NCI-H345 treated with DMSO at 0.1 percent for 48 hours (cell line): ENCODE data around the gene XPC.

Source experiments
- DNase-seq: peaks from one replicate; lab custom pipeline; 2025; ENCODE audit not compliant: unreplicated experiment; lab: John Stamatoyannopoulos, UW

XPC gene

GRCh38 chr3:14150078-14150477, 28.3 kb downstream of the XPC start:
- DNase-seq, result no peak

GRCh38 chr3:14148041-14148985, 30.1 kb downstream of the XPC start:
- no peak for DNase-seq

GRCh38 chr3:14147617-14148016, 30.8 kb downstream of the XPC start:
- no peak for DNase-seq

- no peak for DNase-seq
These were observed 31.4 kb downstream of the XPC start for GRCh38 chr3:14147066-14147435.

GRCh38 chr3:14146381-14147065, 31.9 kb downstream of the XPC start:
- DNase-seq, result no peak

GRCh38 chr3:14145670-14146380, 32.6 kb downstream of the XPC start:
- DNase-seq, result no peak

GRCh38 chr3:14145236-14145635, 33.2 kb downstream of the XPC start:
- no peak for DNase-seq

- DNase-seq, result no peak
These were observed 33.9 kb downstream of the XPC start for GRCh38 chr3:14144423-14145075.

- no peak for DNase-seq
These were observed 34.9 kb downstream of the XPC start for GRCh38 chr3:14143271-14144225.

GRCh38 chr3:14142567-14143270, 35.7 kb downstream of the XPC start:
- no peak for DNase-seq

GRCh38 chr3:14141602-14142341, 36.6 kb downstream of the XPC start:
- no peak for DNase-seq

GRCh38 chr3:14141144-14141543, 37.3 kb downstream of the XPC start:
- DNase-seq, result no peak

GRCh38 chr3:14140668-14141067, 37.7 kb downstream of the XPC start:
- DNase-seq, result no peak

GRCh38 chr3:14139771-14140170, 38.6 kb downstream of the XPC start:
- DNase-seq, result no peak

GRCh38 chr3:14138878-14139655, 39.3 kb downstream of the XPC start:
- DNase-seq, result no peak

- DNase-seq, result no peak
These were observed 40.1 kb downstream of the XPC start for GRCh38 chr3:14138109-14138877.

GRCh38 chr3:14137445-14137844, 41.0 kb downstream of the XPC start:
- no peak for DNase-seq
